Measurements from ENCODE around the gene CRISP3. TPM values are rescaled to one million over a fixed set of nuclear protein-coding genes. Genes with fewer than 3 reads are reported as not detected.
A peak's percentile ranks its signal among the peaks of the same experiment; 100 is the strongest.

The CRISP3 gene
- polyA plus RNA-seq, 2 of the 4 experiments (the other 2 are of a cell fraction): 0.03 TPM; not detected in 1

- ChIA-PET CTCF (no interaction called here), POLR2A (no interaction called here)
- peak in 1 of 2 experiments; percentile 41 for DNase-seq (ENCODE audit: low read depth in 1 of 2, low spot score in 1 of 2)
Observed at GRCh38 chr6:49787176-49787575, 43.0 kb upstream of the CRISP3 start, which contains the start of gene PGK2. Gene PGK2, minus strand, starts transcription at chr6:49787285. Its CDS starts 98 bp downstream, at chr6:49787187.

GRCh38 chr6:49784272-49784671 lies 40.1 kb upstream of the CRISP3 start:
- POLR2A ChIA-PET: no interaction called here
- ATAC-seq (no peak), DNase-seq (ENCODE audit: low read depth in 1 of 2, low spot score in 1 of 2) (no peak), FAIRE-seq (no peak)
- CTCF ChIA-PET: no interaction called here
- no peak overlapping the region for H3K27ac ChIP-seq
- H3K9me3 ChIP-seq: no peaks in the 10 kb centered on the region
- H3K4me3 ChIP-seq: no peak overlapping the region
- H3K4me1 ChIP-seq: no peaks in the 10 kb centered on the region
- TF ChIP-seq BHLHE40 (IDR thresholded peaks at IDR 0.05; ENCODE audit: low read depth, low read length): no peak
- no peak for TF ChIP-seq ZFP36 (IDR thresholded peaks at IDR 0.05; ENCODE audit: borderline replicate concordance, partially characterized antibody)
- no peak for TF ChIP-seq PHF8 (IDR thresholded peaks at IDR 0.05; ENCODE audit: borderline replicate concordance, low read depth)
- no peak for TF ChIP-seq HMGXB4 (CRISPR knock-in tag; IDR thresholded peaks at IDR 0.05; ENCODE audit: borderline replicate concordance)
- no peak for TF ChIP-seq FOSB (CRISPR knock-in tag; IDR thresholded peaks at IDR 0.05)
- TF ChIP-seq CBX8 (IDR thresholded peaks at IDR 0.05): no peak
- TF ChIP-seq HOXA7 (CRISPR knock-in tag; IDR thresholded peaks at IDR 0.05): no peak
- no peak for TF ChIP-seq USF2 (IDR thresholded peaks at IDR 0.05)
- TF ChIP-seq NR3C1 (IDR thresholded peaks at IDR 0.05): no peak
- TF ChIP-seq POLR2AphosphoS2 (conservative IDR thresholded peaks at IDR 0.05; ENCODE audit: low read length): no peak
- TF ChIP-seq, protein P1, sequence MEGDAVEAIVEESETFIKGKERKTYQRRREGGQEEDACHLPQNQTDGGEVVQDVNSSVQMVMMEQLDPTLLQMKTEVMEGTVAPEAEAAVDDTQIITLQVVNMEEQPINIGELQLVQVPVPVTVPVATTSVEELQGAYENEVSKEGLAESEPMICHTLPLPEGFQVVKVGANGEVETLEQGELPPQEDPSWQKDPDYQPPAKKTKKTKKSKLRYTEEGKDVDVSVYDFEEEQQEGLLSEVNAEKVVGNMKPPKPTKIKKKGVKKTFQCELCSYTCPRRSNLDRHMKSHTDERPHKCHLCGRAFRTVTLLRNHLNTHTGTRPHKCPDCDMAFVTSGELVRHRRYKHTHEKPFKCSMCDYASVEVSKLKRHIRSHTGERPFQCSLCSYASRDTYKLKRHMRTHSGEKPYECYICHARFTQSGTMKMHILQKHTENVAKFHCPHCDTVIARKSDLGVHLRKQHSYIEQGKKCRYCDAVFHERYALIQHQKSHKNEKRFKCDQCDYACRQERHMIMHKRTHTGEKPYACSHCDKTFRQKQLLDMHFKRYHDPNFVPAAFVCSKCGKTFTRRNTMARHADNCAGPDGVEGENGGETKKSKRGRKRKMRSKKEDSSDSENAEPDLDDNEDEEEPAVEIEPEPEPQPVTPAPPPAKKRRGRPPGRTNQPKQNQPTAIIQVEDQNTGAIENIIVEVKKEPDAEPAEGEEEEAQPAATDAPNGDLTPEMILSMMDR (IDR thresholded peaks at IDR 0.05): no peak
- TF ChIP-seq HOXB5 (CRISPR knock-in tag; IDR thresholded peaks at IDR 0.05): no peak
- no peak for TF ChIP-seq RFX5 (IDR thresholded peaks at IDR 0.05)
- no peak for TF ChIP-seq TFCP2L1 (CRISPR knock-in tag; IDR thresholded peaks at IDR 0.05)
- no peak for TF ChIP-seq ESRRA (IDR thresholded peaks at IDR 0.05; ENCODE audit: borderline replicate concordance, low read length)
- H3K4me2 ChIP-seq: no peak overlapping the region

More at GRCh38 chr6:49787176-49787575, 43.0 kb upstream of the CRISP3 start, which contains the start of gene PGK2:
- H3K4me1 ChIP-seq: no peaks in the 10 kb centered on the region
- H3K4me3 ChIP-seq: no peak within 1 kb of the TSS
- WGBS (ENCODE audit: missing lambda C conversion rate): 54% methylated on average over 8 of the region's 8 CpGs
- H3K9me3 ChIP-seq: no peaks in the 10 kb centered on the region
- no peak within 1 kb of the TSS for H3K27ac ChIP-seq
- TF ChIP-seq ELK1 (IDR thresholded peaks at IDR 0.05; ENCODE audit: low read depth, low read length): no peak
- TF ChIP-seq KDM1A (IDR thresholded peaks at IDR 0.05; ENCODE audit: low read depth): no peak
- no peak for TF ChIP-seq BCL3 (IDR thresholded peaks at IDR 0.05)
- no peak for TF ChIP-seq MAZ (IDR thresholded peaks at IDR 0.05; ENCODE audit: borderline replicate concordance, low read depth, low read length)
- no peak for TF ChIP-seq ZNF302 (CRISPR knock-in tag; IDR thresholded peaks at IDR 0.05)
- FAIRE-seq (no peak), ATAC-seq (no peak)
- no peak within 1 kb of the TSS for H3K4me2 ChIP-seq

Measured in A549 (cell line).